Epidermal melanocyte (primary cell): Measurements from ENCODE around the gene FAM72A.
"Not testable (repeated sequence)": the region's sequence is repeated elsewhere in the genome, so short reads cannot be mapped to it uniquely, and the experiment has no call there.

Source experiments
- DNase-seq: peaks from one replicate; pipeline ENCODE4 v3.0.0; 2011; ENCODE audit warnings: low spot score; ENCODE audit not compliant: insufficient read length

Gene FAM72A

GRCh38 chr1:206169794-206170193 lies 32.8 kb downstream of the FAM72A start:
- DNase-seq, result not testable (repeated sequence)

DNA sequence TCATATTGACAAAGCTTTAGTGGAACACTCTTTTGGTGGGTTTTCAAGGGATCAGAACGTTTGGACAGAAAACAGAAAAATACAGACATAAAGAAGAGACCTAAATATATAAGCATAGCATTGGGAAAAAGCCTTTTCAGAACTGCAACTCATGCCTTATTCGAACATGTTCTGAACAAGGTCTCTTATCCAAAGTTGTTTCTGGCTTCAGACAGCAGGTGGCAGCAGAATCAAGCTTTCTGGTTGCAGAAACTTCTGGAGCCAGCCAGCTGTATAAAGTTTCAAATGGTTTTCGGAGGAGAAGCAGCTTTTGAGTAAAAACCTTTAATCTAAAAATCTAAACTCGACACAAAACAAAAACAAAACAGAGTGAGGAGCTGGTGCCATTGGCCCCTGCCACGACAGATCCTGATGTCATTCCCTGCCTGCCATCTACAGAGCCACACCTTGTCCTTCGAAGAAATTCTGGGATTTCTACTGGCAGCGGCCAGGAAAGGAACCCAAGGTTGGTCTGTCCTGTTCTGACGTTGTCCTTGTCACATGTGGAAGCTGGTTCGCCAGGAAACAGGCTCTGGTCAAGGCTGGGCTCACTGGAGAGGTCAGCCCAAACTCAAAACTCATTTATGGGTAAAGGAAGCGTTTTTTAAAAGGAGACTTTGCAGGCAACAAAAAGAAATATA lies 35.1 kb downstream of the FAM72A start:
- not testable (repeated sequence) for DNase-seq

- no peak for DNase-seq
Measured at GRCh38 chr1:206145771-206146290, 56.8 kb downstream of the FAM72A start.

- DNase-seq, result no peak
Measured at GRCh38 chr1:206144605-206145004, 58.0 kb downstream of the FAM72A start.

DNA sequence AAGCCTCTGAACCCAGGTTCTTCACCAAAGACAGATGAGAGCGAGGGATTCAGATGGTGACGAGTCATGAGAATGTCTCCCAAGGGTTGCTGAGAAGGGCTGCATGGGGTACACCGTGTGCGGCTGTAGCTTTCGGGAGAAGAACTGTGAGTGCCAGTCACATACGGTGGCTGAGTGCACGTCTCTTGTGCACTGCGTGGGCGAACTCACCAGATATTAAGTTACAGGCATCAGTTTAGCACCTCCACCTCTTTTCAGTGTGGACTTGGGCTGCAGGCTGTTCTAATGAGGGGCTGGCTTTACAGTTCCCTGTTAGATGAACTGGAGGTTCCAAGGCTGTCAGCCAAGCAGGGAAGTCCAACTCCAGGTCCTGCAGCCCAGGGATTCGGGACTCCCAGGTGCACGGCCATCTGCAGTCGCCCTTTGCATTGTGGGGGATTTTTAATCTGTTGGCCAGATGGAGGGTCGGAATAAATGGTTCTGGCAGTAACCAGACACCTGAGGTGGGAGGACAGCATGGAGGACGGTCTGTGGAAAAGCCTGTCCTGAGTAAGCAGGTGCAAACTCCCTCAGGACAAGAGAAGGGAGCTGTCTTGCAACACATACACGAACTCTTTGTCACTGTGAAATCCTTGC lies 59.0 kb downstream of the FAM72A start:
- DNase-seq, result no peak

DNA sequence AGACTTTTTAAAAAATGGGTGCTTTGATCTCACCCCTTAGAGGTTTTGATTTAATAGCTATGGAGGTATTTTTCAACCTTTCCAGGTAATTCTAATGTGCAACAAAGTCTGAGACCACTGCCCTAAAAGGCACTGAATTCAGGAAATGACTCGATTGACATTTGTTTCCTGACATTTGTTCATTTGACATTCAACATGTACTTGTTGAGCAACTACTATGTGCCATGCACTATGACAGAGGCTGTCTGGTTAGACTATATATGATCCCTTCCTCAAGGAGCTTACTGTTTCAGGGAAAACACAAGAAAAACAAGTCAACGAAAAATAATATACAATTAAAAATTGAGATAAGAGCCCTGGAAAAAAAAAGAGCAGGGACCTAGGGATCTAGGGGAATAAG lies 59.9 kb downstream of the FAM72A start:
- DNase-seq, result no peak

DNA sequence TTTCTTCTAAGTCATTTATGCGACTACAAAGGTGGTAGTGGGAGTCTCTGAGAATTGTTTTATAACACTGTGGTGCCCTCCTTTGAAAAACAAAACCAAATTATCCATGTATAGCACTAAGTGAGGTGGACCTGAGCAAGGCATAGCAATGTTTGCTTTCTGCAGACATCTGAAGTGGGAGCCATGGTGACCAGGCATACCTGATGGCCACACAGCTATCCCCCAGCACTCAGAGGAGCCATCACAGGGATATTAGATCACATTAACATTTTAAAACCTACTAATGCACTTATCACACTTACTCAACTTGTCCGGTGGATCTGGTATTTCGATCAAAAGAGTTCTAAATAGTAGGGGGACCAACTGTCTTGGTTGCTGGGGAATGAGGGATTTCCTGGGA lies 60.6 kb downstream of the FAM72A start:
- no peak for DNase-seq

- DNase-seq, result no peak
Measured at GRCh38 chr1:206136241-206136640, 66.4 kb downstream of the FAM72A start.
